BJ (cell line): ENCODE data around the gene GPC6. TPM values are rescaled to one million over a fixed set of nuclear protein-coding genes. Genes with fewer than 3 reads are reported as not detected.

Source experiments
- CTCF ChIA-PET: fragments of 350-600 bp; formaldehyde crosslinking; extraction: SDS; loops from one replicate; lab custom pipeline; 2021; ENCODE audit warnings: antibody characterized with exemption, inconsistent platforms; lab: Yijun Ruan, JAX
- POLR2A ChIA-PET: fragments of 300-600 bp; sonication (Branson Sonifier 250); formaldehyde crosslinking; extraction: SDS; loops from one replicate; lab custom pipeline; 2021; ENCODE audit warnings: antibody characterized with exemption; lab: Charles Lee
- DNase-seq: peaks from one replicate; pipeline ENCODE4 v3.0.0-alpha.2; 2011; ENCODE audit warnings: low read depth
- H3K27me3 ChIP-seq: 2 replicates; pipeline ENCODE4 v1.6.0; 2011; ENCODE audit warnings: low read length; ENCODE audit not compliant: control insufficient read depth, insufficient read depth
- H3K36me3 ChIP-seq: 2 replicates; pipeline ENCODE4 v1.5.1; 2011; ENCODE audit warnings: low read length; ENCODE audit not compliant: control insufficient read depth, insufficient read depth
- H3K4me3 ChIP-seq: 2 replicates; pipeline ENCODE4 v1.5.1; 2011; ENCODE audit warnings: low read depth, mild to moderate bottlenecking, control low read depth, low read length
- polyA plus RNA-seq: library from polyadenylated mRNA; depleted of rRNA; stranded (reverse); fragments of >200 nt; gene quantifications from 2 replicates; pipeline ENCODE4 v1.2.3, GENCODE V29; 2011
- TF ChIP-seq, protein P1 (sequence below): IDR thresholded peaks from 2 replicates; pipeline ENCODE4 v1.5.1; 2011; ENCODE audit warnings: low read depth, mild to moderate bottlenecking, control low read depth, inconsistent platforms, low read length, moderate library complexity; ENCODE audit not compliant: insufficient read depth

Gene GPC6
- polyA plus RNA-seq, 1 experiment: 23.0 TPM

DNA sequence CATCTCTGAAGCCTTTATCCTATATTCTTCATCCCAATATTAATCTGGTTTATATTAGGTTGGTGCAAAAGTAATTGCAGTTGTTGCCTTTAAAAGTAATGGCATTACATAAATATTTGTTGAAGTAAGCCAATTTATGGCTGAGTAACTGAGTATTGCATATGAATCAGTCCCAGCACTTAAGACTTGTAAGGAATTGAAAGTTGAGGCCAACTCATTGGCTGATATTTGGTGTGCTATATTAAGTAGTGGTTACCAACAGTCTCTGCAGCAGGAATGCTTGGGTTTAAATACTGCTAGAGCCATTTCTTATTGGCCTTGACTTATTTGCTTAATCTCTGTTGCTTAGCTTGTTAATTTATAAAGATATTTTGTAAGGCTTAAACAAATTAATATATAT lies 460.7 kb downstream of the GPC6 start:
- DNase-seq: no peak
- Histone ChIP-seq H3K36me3 (no peaks in the 10 kb centered on the region), H3K27me3 (no peaks in the 10 kb centered on the region), H3K4me3 (no peak overlapping the region)
- TF ChIP-seq, protein P1, sequence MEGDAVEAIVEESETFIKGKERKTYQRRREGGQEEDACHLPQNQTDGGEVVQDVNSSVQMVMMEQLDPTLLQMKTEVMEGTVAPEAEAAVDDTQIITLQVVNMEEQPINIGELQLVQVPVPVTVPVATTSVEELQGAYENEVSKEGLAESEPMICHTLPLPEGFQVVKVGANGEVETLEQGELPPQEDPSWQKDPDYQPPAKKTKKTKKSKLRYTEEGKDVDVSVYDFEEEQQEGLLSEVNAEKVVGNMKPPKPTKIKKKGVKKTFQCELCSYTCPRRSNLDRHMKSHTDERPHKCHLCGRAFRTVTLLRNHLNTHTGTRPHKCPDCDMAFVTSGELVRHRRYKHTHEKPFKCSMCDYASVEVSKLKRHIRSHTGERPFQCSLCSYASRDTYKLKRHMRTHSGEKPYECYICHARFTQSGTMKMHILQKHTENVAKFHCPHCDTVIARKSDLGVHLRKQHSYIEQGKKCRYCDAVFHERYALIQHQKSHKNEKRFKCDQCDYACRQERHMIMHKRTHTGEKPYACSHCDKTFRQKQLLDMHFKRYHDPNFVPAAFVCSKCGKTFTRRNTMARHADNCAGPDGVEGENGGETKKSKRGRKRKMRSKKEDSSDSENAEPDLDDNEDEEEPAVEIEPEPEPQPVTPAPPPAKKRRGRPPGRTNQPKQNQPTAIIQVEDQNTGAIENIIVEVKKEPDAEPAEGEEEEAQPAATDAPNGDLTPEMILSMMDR: no peak
- ChIA-PET POLR2A (interaction anchor here (0.6 kb wide), 1 partner anchor 52 kb away, joined by 3 read pairs; no protein-coding TSS in a partner anchor), CTCF (no interaction called here)

DNA sequence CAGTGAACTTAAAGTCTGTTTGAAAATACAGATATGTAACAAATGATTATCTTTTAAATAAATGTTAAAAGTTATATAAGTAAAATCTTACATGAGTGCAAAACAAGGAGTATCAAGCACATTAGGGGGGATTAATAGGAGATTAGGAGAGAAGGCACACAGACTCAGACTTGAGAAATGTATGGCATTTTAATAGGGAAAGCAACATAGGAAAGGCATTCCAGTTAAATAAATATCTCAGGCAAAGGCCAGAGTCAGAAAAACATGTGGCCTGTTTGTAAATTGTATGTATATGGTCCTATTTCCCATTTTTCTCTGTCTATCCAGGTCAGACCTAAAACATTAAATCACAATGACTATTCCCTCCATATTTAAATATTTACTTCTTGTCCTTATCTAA lies 462.7 kb downstream of the GPC6 start:
- TF ChIP-seq, protein P1: no peak
- POLR2A ChIA-PET: no interaction called here
- peak; percentile 34 for DNase-seq

GRCh38 chr13:93690139-93690538 lies 463.5 kb downstream of the GPC6 start:
- DNase-seq: no peak
- ChIA-PET POLR2A (no interaction called here), CTCF (no interaction called here)
- H3K27me3 ChIP-seq: no peaks in the 10 kb centered on the region
- TF ChIP-seq, protein P1: no peak
- H3K36me3 ChIP-seq: no peaks in the 10 kb centered on the region
- H3K4me3 ChIP-seq: no peak overlapping the region

More for the DNA sequence above, 462.7 kb downstream of the GPC6 start:
- H3K4me3 ChIP-seq: no peak overlapping the region
- H3K36me3 ChIP-seq: no peaks in the 10 kb centered on the region
- no peaks in the 10 kb centered on the region for H3K27me3 ChIP-seq
- CTCF ChIA-PET: interaction anchor here (0.6 kb wide), 1 partner anchor 231 kb away, joined by 3 read pairs; no protein-coding TSS in a partner anchor

- DNase-seq: no peak
- CTCF ChIA-PET: no interaction called here
- Histone ChIP-seq H3K27me3 (no peaks in the 10 kb centered on the region), H3K36me3 (no peaks in the 10 kb centered on the region), H3K4me3 (no peak overlapping the region)
- TF ChIP-seq, protein P1: no peak
- POLR2A ChIA-PET: no interaction called here
Observed at GRCh38 chr13:93698016-93698613, 471.5 kb downstream of the GPC6 start.

GRCh38 chr13:93700115-93700514 lies 473.5 kb downstream of the GPC6 start:
- Histone ChIP-seq H3K4me3 (no peak overlapping the region), H3K36me3 (no peaks in the 10 kb centered on the region), H3K27me3 (no peaks in the 10 kb centered on the region)
- TF ChIP-seq, protein P1: no peak
- ChIA-PET CTCF (no interaction called here), POLR2A (no interaction called here)
- DNase-seq: no peak
